IMR-90 (cell line): ENCODE measurements around the gene NOL9. TPM values are rescaled to one million over a fixed set of nuclear protein-coding genes. Genes with fewer than 3 reads are reported as not detected.

Source experiments
- ATAC-seq: fragments of 200-7000 bp; cut with Tn5 transposase; 2 replicates; pipeline ENCODE4 v1.9.1; 2020; ENCODE audit warnings: low read depth, mild to moderate bottlenecking, moderate library complexity
- BruUV-seq: library from RNA; stranded (reverse); fragments of 400-500 nt; replicated peaks from 2 replicates; lab custom pipeline; 2021; lab: Mats Ljungman, UMichigan
- CTCF ChIA-PET: fragments of 300-600 bp; formaldehyde crosslinking; extraction: SDS; loops from one replicate; lab custom pipeline; 2021; ENCODE audit warnings: antibody characterized with exemption; lab: Yijun Ruan, JAX
- POLR2A ChIA-PET: fragments of 300-600 bp; sonication (Branson Sonifier 250); formaldehyde crosslinking; loops from one replicate; lab custom pipeline; 2022; ENCODE audit warnings: antibody characterized with exemption; ENCODE audit not compliant: unreplicated experiment; lab: Charles Lee
- DNase-seq: peaks from one replicate; pipeline ENCODE4 v3.0.0; 2013
- H2AFZ ChIP-seq: replicated peaks from 2 replicates; pipeline ENCODE3; 2013; ENCODE audit warnings: low read length, mild to moderate bottlenecking; ENCODE audit not compliant: poor library complexity
- H2AK5ac ChIP-seq: 2 replicates; pipeline ENCODE4 v1.6.1; 2013; ENCODE audit warnings: low read depth, low read length, inconsistent platforms
- H2AK9ac ChIP-seq: replicated peaks from 2 replicates; pipeline ENCODE3; 2013; ENCODE audit warnings: mild to moderate bottlenecking, low read depth, low read length, moderate library complexity; ENCODE audit not compliant: poor library complexity
- H2BK120ac ChIP-seq: 2 replicates; pipeline ENCODE4 v1.6.1; 2013; ENCODE audit warnings: low read depth, low read length, inconsistent platforms
- H2BK15ac ChIP-seq: 3 replicates; pipeline ENCODE4 v1.6.1; 2013; ENCODE audit warnings: low read depth, low read length, inconsistent platforms
- H2BK20ac ChIP-seq: 2 replicates; pipeline ENCODE4 v1.6.1; 2013; ENCODE audit warnings: low read depth, mild to moderate bottlenecking, inconsistent platforms, low read length, moderate library complexity
- H2BK5ac ChIP-seq: 2 replicates; pipeline ENCODE4 v1.6.1; 2013; ENCODE audit warnings: mild to moderate bottlenecking, low read depth, low read length, inconsistent platforms; ENCODE audit not compliant: poor library complexity, severe bottlenecking
- H3K14ac ChIP-seq: replicated peaks from 2 replicates; pipeline ENCODE4 v1.6.1; 2013; ENCODE audit warnings: low read depth, low read length, inconsistent platforms
- H3K18ac ChIP-seq: 2 replicates; pipeline ENCODE4 v1.6.1; 2013; ENCODE audit warnings: low read depth, low read length, control low read depth
- H3K23ac ChIP-seq: 2 replicates; pipeline ENCODE4 v1.6.1; 2013; ENCODE audit warnings: low read depth, low read length, inconsistent platforms
- H3K27ac ChIP-seq: 2 replicates; pipeline ENCODE4 v1.5.1; 2013; ENCODE audit warnings: mild to moderate bottlenecking, control low read depth, low read length; ENCODE audit not compliant: insufficient read depth
- H3K27me3 ChIP-seq: 2 replicates; pipeline ENCODE4 v1.6.1; 2013; ENCODE audit warnings: low read length; ENCODE audit not compliant: control insufficient read depth, insufficient read depth
- H3K36me3 ChIP-seq: 2 replicates; pipeline ENCODE4 v1.6.1; 2013; ENCODE audit warnings: low read length, mixed read lengths; ENCODE audit not compliant: control insufficient read depth, insufficient read depth
- H3K4ac ChIP-seq: 2 replicates; pipeline ENCODE4 v1.6.1; 2013; ENCODE audit warnings: low read depth, low read length, inconsistent platforms
- H3K4me1 ChIP-seq: 2 replicates; pipeline ENCODE4 v1.6.1; 2013; ENCODE audit warnings: low read length, mixed read lengths; ENCODE audit not compliant: control insufficient read depth, insufficient read depth
- H3K4me2 ChIP-seq: 2 replicates; pipeline ENCODE4 v1.6.1; 2013; ENCODE audit warnings: low read depth, mild to moderate bottlenecking, control low read depth, low read length, moderate library complexity
- H3K4me3 ChIP-seq: 2 replicates; pipeline ENCODE4 v1.5.1; 2013; ENCODE audit warnings: low read depth, mild to moderate bottlenecking, control low read depth, low read length, moderate library complexity; ENCODE audit not compliant: insufficient read depth
- H3K56ac ChIP-seq: 2 replicates; pipeline ENCODE4 v1.6.1; 2013; ENCODE audit warnings: low read length, inconsistent platforms; ENCODE audit not compliant: insufficient read depth; ENCODE audit errors: extremely low read depth
- H3K79me1 ChIP-seq, 2 experiments: 2 replicates each; pipeline ENCODE4 v1.6.1; 2013; ENCODE audit warnings: low read length in 2 of 2, inconsistent platforms in 1 of 2, low read depth in 1 of 2
- H3K9ac ChIP-seq: 2 replicates; pipeline ENCODE4 v1.6.1; 2013; ENCODE audit warnings: low read depth, low read length, control low read depth
- H3K9me1 ChIP-seq: 2 replicates; pipeline ENCODE4 v1.6.1; 2013; ENCODE audit warnings: low read length, inconsistent platforms; ENCODE audit not compliant: insufficient read depth
- H3K9me3 ChIP-seq: 2 replicates; pipeline ENCODE4 v1.6.1; 2013; ENCODE audit warnings: low read length; ENCODE audit not compliant: control insufficient read depth, insufficient read depth
- H4K20me1 ChIP-seq: 2 replicates; pipeline ENCODE4 v1.6.1; 2013; ENCODE audit warnings: low read length, inconsistent platforms; ENCODE audit not compliant: insufficient read depth
- H4K5ac ChIP-seq: 2 replicates; pipeline ENCODE4 v1.6.1; 2013; ENCODE audit warnings: mild to moderate bottlenecking, low read depth, low read length, control low read depth
- H4K8ac ChIP-seq, 2 experiments: 2 replicates each; pipeline ENCODE4 v1.6.1; 2013; ENCODE audit warnings: low read depth in 2 of 2, low read length in 2 of 2, control low read depth in 1 of 2, inconsistent platforms in 1 of 2
- H4K91ac ChIP-seq: 2 replicates; pipeline ENCODE4 v1.6.1; 2013; ENCODE audit warnings: low read depth, low read length, inconsistent platforms; ENCODE audit not compliant: insufficient read depth
- BHLHE40 ChIP-seq: fragments of 150-350 bp; IDR thresholded peaks from 2 replicates; pipeline ENCODE4 v1.6.1; 2016; ENCODE audit warnings: mild to moderate bottlenecking, low read depth, low read length
- CEBPB ChIP-seq: IDR thresholded peaks from 2 replicates; pipeline ENCODE4 v1.6.1; 2012; ENCODE audit warnings: low read depth, low read length, improper control_type of control experiment
- CHD1 ChIP-seq: IDR thresholded peaks from 2 replicates; pipeline ENCODE4 v1.6.1; 2012; ENCODE audit warnings: low read depth, low read length, improper control_type of control experiment
- FOS ChIP-seq: fragments of 150-350 bp; IDR thresholded peaks from 2 replicates; pipeline ENCODE4 v1.6.1; 2016; ENCODE audit warnings: low read depth, low read length
- MAZ ChIP-seq: IDR thresholded peaks from 2 replicates; pipeline ENCODE4 v1.6.1; 2012; ENCODE audit warnings: low read depth, mild to moderate bottlenecking, low read length, improper control_type of control experiment, moderate library complexity, borderline replicate concordance
- MXI1 ChIP-seq: IDR thresholded peaks from 2 replicates; pipeline ENCODE4 v1.6.1; 2012; ENCODE audit warnings: low read depth, mild to moderate bottlenecking, low read length, moderate library complexity, borderline replicate concordance
- NFE2L2 ChIP-seq: fragments of 150-350 bp; IDR thresholded peaks from 2 replicates; pipeline ENCODE4 v1.6.1; 2016; ENCODE audit warnings: low read depth, mild to moderate bottlenecking, low read length
- POLR2A ChIP-seq: IDR thresholded peaks from 2 replicates; pipeline ENCODE4 v1.6.1; 2012; ENCODE audit warnings: mild to moderate bottlenecking, low read depth, low read length
- RAD21 ChIP-seq: IDR thresholded peaks from 2 replicates; pipeline ENCODE4 v1.6.1; 2012; ENCODE audit warnings: low read length, improper control_type of control experiment
- RCOR1 ChIP-seq: IDR thresholded peaks from 2 replicates; pipeline ENCODE4 v1.6.1; 2012; ENCODE audit warnings: mild to moderate bottlenecking, low read length, improper control_type of control experiment; ENCODE audit not compliant: insufficient replicate concordance
- RFX5 ChIP-seq: IDR thresholded peaks from 2 replicates; pipeline ENCODE4 v1.8.0; 2012; ENCODE audit warnings: low read depth, mild to moderate bottlenecking, low read length, moderate library complexity
- SMC3 ChIP-seq: fragments of 150-350 bp; IDR thresholded peaks from 2 replicates; pipeline ENCODE4 v1.6.1; 2016; ENCODE audit warnings: low read depth, mild to moderate bottlenecking, antibody characterized with exemption, low read length, moderate library complexity
- WGBS, 2 experiments: methylation state at CpG; one replicate each; pipeline versions ENCODE4 v1.1.5 to v1.1.7; 2013; ENCODE audit warnings: missing lambda C conversion rate in 2 of 2; ENCODE audit not compliant: insufficient read length in 1 of 2; ENCODE audit errors: extremely low coverage in 2 of 2; 5-methylcytosine and 5-hydroxymethylcytosine counted together
- dilution Hi-C: fragments of 300-500 bp; cut with HindIII; formaldehyde crosslinking; loops from one replicate; pipeline ENCODE4 v1.14.3; 2018; ENCODE audit warnings: low sequenced_read_pairs; ENCODE audit not compliant: unreplicated experiment
- in situ Hi-C: fragments of 300-500 bp; cut with MboI; formaldehyde crosslinking; loops from 3 replicates; pipeline ENCODE4 v1.14.3; 2019; ENCODE audit warnings: low sequenced_read_pairs, inconsistent platforms, mixed read lengths
- intact Hi-C: fragments of 100-400 bp; cut with micrococcal nuclease; formaldehyde crosslinking; loops from 2 replicates; pipeline ENCODE4 v1.10.0; 2022
- polyA plus RNA-seq, 3 experiments: library from polyadenylated mRNA; depleted of rRNA; stranded (reverse); fragments of >200 nt; gene quantifications; 2 replicates each; pipeline ENCODE4 v1.2.3, GENCODE V29; 2012; ENCODE audit warnings: low replicate concordance in 1 of 3
- total RNA-seq: library from RNA; depleted of rRNA; stranded (reverse); fragments of >200 nt; gene quantifications from 2 replicates; pipeline ENCODE4 v1.2.3, GENCODE V29; 2012
- TF ChIP-seq, protein P1 (sequence below): fragments of 150-350 bp; IDR thresholded peaks from 2 replicates; pipeline ENCODE4 v1.6.1; 2016; ENCODE audit warnings: low read depth, mild to moderate bottlenecking, low read length, moderate library complexity, borderline replicate concordance
- TF ChIP-seq, protein P2 (sequence below): conservative IDR thresholded peaks from 2 replicates; pipeline ENCODE4 v1.5.1; 2012; ENCODE audit warnings: mild to moderate bottlenecking, low read depth, low read length, improper control_type of control experiment
- TF ChIP-seq, protein P3 (sequence below): fragments of 150-350 bp; IDR thresholded peaks from 2 replicates; pipeline ENCODE4 v1.6.1; 2017; ENCODE audit warnings: mild to moderate bottlenecking, antibody characterized with exemption, low read length, low read depth

Gene NOL9
- total and polyA plus RNA-seq, 2 of the 4 experiments (the other 2 are of a cell fraction) = 13.0 to 19.2 TPM

DNA sequence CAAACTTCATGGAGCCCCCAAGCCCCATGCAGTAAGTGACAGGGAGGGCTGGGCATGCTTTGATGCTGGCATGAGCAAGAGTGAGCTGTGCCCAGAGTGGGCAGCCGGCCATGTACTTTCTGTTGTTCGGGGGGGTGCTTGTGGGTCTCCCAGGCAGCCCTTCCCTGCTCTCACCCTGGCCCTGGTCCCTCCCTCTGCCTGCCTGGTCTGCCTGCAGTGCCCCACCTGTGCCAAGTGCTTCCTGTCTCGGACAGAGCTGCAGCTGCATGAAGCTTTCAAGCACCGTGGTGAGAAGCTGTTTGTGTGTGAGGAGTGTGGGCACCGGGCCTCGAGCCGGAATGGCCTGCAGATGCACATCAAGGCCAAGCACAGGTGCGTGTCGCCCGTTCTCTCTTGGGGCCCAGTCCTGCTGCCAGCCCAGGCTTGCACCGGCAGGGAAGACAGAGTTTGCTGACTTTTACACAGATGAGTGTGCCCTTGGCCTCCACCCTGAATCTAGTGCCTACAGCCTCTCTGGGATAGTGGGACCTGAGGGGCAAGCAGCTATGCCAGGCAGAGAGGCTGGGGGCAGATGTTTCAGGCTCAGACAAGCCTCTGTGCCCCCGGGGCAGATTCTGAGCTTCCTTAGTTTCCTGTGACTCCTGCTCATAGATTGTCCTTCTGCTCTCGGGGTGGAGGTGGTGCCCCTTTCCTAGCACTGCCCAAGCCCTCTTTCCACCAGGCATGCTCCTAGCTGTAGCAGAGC, 33.1 kb upstream of the NOL9 start:
- ChIA-PET POLR2A (no interaction called here), CTCF (interaction anchor here (0.6 kb wide), 1 partner anchor 71 kb away, joined by 5 read pairs; no protein-coding TSS in a partner anchor)
- 84% methylated on average over 6 of the region's 13 CpGs; no CpG with 5 or more reads in 1 of the 2 experiments for WGBS, 2 experiments
- Histone ChIP-seq H3K79me1 (peaks cover 7 to 53% of the 10 kb centered on the region in 2 experiments), H3K18ac (no peak overlapping the region), H3K4me1 (no peaks in the 10 kb centered on the region), H3K9ac (no peak overlapping the region), H3K56ac (no peak overlapping the region), H2BK120ac (no peak overlapping the region), H3K36me3 (peaks cover 49% of the 10 kb centered on the region), H4K5ac (no peak overlapping the region), H3K27me3 (no peaks in the 10 kb centered on the region), H2BK15ac (no peak overlapping the region), H2AFZ (peak overlapping the region; percentile 7), H2BK20ac (no peak overlapping the region), H3K9me1 (peaks cover 4% of the 10 kb centered on the region; the same call in 1 of the 2 replicates), H3K23ac (no peak overlapping the region), H3K27ac (no peak overlapping the region), H4K91ac (no peak overlapping the region), H3K14ac (no peak overlapping the region), H3K4me3 (no peak overlapping the region), H3K4me2 (no peak overlapping the region), H2AK9ac (peak overlapping the region; percentile 7), H4K20me1 (peaks cover 50% of the 10 kb centered on the region), H3K9me3 (no peaks in the 10 kb centered on the region), H4K8ac (no peak overlapping the region), H3K4ac (no peak overlapping the region), H2BK5ac (no peak overlapping the region), H2AK5ac (no peak overlapping the region)
- in situ Hi-C loops (no loop called here), dilution Hi-C loops (no loop called here), intact Hi-C loops (no loop called here)
- BruUV-seq = no TSS peak
- ATAC-seq (no peak), DNase-seq (no peak)
- no peak for TF ChIP-seq CEBPB
- no peak for TF ChIP-seq NFE2L2
- no peak for TF ChIP-seq MXI1
- TF ChIP-seq BHLHE40 = no peak
- TF ChIP-seq SMC3 = no peak
- no peak for TF ChIP-seq RAD21
- TF ChIP-seq RCOR1 = no peak
- TF ChIP-seq, protein P1, sequence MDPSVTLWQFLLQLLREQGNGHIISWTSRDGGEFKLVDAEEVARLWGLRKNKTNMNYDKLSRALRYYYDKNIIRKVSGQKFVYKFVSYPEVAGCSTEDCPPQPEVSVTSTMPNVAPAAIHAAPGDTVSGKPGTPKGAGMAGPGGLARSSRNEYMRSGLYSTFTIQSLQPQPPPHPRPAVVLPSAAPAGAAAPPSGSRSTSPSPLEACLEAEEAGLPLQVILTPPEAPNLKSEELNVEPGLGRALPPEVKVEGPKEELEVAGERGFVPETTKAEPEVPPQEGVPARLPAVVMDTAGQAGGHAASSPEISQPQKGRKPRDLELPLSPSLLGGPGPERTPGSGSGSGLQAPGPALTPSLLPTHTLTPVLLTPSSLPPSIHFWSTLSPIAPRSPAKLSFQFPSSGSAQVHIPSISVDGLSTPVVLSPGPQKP = no peak
- no peak for TF ChIP-seq POLR2A
- no peak for TF ChIP-seq RFX5
- TF ChIP-seq, protein P2, sequence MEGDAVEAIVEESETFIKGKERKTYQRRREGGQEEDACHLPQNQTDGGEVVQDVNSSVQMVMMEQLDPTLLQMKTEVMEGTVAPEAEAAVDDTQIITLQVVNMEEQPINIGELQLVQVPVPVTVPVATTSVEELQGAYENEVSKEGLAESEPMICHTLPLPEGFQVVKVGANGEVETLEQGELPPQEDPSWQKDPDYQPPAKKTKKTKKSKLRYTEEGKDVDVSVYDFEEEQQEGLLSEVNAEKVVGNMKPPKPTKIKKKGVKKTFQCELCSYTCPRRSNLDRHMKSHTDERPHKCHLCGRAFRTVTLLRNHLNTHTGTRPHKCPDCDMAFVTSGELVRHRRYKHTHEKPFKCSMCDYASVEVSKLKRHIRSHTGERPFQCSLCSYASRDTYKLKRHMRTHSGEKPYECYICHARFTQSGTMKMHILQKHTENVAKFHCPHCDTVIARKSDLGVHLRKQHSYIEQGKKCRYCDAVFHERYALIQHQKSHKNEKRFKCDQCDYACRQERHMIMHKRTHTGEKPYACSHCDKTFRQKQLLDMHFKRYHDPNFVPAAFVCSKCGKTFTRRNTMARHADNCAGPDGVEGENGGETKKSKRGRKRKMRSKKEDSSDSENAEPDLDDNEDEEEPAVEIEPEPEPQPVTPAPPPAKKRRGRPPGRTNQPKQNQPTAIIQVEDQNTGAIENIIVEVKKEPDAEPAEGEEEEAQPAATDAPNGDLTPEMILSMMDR = no peak
- TF ChIP-seq MAZ = no peak
- TF ChIP-seq, protein P3, sequence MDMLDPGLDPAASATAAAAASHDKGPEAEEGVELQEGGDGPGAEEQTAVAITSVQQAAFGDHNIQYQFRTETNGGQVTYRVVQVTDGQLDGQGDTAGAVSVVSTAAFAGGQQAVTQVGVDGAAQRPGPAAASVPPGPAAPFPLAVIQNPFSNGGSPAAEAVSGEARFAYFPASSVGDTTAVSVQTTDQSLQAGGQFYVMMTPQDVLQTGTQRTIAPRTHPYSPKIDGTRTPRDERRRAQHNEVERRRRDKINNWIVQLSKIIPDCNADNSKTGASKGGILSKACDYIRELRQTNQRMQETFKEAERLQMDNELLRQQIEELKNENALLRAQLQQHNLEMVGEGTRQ = no peak
- no peak for TF ChIP-seq FOS
- TF ChIP-seq CHD1 = no peak
